Effector CD4-positive, alpha-beta T cell (primary cell): Measurements from ENCODE around the gene TMEM167B.

Experiments
- DNase-seq: peaks from one replicate; pipeline ENCODE4 v3.0.0-alpha.2; 2020

TMEM167B gene

DNA sequence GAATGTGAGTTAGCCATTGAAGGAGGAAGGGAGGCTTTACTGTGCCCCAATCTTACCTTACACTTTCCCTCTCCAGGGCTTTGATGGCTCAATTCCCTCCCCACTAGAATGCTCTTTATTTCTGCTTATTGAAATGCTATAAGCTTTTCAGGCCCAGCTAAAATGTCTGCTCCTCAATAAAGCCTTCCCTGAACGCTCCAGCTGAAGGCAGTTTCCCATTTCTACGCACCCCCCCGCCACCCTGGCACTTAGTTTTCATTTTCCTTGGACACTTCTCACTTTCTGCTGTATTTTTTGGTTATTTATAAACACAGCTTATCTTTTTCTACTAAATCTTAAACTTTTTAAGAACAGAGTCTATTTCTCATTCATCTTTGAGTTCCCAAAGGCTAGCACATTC, 7.1 kb upstream of the TMEM167B start:
- no peak for DNase-seq

DNA sequence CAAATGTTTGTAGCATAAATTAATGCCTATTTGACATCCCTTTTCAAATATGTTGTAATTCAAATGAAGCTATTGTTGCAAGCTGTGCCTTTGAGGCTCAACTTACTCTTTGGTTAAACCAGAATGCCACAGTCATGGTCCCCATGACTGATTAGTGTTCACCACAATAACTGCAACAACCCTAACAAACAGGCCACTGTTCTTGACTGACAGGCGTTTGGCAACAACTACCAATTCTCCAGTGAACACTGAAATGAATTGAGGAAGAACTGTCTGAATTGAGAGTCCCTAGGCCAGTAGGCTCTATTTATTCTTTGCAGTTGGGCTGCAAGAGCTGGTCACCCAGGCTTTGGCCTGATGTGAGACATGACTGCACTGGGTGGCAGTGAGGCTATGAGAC, 6.6 kb upstream of the TMEM167B start:
- DNase-seq, result no peak

DNA sequence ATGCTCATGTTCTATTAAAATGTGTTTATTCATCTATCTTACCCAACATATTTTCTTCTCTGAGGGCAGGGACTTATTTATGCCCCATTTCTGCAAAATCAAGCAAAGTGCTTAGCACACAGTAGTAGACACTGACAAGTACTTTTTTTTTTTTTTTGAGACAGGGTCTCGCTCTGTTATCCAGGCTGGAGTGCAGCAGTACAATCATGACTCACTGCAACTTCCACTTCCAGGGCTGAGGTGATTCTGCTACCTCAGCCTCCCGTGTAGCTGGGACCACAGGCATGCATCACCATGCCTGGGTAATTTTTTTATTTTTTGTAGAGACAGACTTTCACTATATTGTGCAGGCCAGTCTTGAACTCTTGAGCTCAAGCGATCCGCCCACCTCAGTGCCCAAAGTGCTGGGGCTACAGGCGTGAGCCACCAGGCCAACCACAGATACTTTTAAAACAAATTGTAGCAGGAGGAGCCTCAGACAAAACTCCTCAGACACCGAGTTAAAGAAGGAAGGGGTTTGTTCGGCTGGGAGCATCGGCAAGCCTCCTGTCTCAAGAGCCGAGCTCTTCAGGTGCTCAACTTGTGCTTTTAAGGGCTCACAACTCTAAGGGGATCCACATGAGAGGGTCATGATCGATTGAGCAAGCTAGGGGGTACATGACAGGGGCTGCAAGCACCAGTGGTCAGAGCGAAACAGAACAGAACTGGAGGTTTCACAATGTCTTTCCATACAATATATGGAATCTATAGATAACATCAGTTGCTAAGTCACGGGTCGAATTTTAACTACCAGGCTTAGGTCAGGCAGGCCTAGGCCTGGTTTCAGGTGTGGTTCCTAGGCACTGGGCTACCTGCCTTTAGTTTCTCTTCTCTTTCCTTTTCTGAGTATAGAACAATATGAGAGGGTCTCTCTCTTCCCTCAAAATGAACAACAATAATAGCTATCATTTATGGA, 5.7 kb upstream of the TMEM167B start:
- no peak for DNase-seq

DNA sequence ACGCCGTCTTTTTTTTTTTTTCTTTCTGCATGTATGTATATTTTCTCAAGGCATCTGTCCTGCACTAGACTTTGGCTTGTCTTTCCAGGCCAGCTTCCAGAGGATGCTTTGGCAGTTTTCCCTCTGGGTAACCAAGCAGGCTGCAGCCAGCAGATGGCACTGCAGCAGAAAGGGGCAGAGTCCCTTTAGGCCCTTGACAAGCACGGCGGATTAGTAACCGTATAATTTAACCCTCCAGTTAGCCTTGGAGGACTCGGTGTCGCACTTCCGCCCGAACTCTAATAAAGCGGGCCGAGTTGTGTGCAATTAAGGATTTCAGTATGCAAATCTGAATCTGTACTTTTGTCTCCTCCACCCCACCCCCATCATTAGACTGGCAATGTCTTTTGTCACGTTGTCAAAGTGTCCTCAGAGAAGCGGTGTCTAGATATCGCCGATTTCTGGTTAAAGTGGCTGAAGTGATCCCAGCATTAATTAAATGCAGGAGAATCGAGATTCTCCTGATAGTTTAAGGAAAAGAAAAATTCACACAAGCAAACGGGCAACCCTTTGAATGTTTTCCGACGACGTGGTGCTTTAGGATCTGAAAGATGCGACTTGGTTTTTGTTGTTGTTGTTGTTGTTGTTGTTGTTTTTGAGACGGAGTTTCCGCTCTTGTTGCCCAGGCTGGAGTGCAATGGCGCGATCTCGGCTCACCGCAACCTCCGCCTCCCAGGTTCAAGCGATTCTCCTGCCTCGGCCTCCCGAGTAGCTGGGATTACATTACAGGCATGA, 1.1 kb upstream of the TMEM167B start:
- DNase-seq, result no peak

DNA sequence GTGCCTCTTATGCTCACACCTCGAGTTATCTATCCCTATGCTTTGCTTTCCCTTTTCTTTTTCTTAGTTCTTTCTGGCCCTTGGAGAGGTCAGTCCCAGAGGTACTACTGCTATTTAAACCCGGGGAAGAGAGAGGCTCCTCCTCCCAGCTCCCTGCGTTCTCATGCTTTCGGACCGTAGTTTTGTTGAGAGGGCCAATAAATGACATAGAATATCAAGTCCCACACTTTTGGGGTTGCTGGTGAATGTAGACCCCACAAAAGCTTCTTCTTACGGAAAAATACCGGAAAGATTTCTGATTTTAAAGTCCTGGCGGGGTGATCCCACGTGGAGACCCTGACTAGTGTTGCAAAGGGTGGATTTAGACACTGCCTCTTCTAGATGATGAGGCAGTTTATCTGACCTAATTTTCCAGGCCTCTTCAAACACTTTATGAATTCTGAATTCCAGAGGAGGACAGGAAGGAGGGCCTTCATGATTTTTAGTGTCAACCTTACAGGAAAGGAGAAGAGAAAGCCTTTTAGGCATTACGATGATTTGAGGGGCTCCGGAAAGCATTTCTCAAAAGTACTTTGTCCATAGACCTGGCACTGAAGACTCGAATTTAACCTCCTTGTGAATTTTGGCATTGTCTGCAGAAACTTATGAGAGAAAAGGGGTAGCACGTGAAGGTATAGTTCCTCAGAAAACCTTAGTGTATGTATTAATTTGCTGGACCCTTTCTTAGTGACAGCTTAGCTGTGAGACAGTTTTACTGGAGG, 694 bp downstream of the TMEM167B start:
- no peak for DNase-seq

DNA sequence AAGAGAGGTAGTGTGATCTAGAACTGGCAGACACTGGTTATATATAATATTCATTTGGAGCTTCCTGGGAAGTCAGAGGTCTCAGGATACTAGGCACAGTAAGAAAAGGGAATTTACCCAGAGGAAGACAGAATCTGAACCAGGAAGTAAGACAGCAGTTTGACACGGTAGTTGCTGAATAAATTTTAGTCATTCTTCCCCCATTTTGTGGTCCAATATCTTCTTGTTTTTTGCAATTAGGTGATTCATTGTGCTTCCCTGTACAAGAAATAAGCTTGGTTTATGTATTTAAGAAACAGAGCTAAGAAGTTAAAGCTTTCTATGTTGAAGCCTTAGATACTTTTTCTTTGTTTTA, 1.3 kb downstream of the TMEM167B start:
- DNase-seq, result no peak

DNA sequence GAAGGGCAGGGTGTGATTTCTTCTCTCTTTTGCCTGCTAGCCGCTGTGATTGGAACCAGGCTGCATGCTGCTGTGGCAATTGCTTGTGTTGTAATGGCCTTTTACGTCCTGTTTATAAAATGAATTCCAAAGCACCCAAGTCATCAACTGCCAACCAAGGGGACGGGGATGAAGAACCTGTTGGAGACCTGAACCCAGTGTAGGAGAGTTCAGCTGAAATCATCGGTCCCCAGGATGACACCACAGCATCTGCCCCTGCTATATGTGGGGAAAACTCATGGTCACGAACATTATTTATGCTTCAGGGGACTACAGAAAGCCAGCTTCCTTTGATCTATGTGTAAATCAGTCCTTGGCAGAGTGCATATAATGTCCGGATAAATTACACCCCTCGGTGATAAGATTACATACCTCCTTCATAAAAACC, 3.8 kb downstream of the TMEM167B start:
- DNase-seq, result no peak

DNA sequence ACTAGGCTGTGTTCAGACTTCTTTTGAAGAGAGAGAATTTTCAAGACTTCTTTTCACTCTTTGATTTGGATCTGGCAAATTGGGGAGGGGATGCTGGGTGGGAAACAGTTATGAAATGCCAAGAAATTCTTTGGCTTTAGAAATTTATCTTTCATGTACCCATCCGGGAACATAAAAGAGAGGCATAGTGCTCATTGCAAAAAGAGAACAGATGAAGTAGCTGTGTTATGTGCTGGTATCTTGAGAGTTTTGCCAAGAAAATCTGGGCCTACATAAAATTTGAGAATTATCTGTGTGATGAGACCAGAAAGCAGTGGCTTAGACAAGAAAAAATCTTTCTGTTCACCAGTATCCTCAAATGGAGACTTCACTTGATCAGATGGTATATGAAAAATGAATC, 4.3 kb downstream of the TMEM167B start:
- DNase-seq, result no peak

DNA sequence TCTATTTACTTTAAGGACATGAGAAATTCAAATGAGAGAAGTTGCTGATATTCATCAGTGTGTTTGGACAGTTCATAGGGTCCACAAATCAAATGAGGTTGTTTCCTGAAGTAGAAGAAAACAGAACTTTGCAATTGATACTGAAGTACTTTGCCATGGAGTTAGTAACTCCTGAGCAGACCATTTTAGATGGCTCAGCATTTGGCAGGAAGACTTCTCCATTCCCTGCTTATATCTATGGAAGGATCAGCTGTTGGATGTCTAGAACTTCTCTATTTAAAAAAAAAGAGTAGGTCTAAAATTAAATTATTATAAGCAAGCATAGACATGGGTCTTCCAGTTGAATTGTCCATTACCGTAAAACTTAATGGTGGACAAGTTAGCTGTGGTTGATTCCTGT, 5.1 kb downstream of the TMEM167B start:
- no peak for DNase-seq

DNA sequence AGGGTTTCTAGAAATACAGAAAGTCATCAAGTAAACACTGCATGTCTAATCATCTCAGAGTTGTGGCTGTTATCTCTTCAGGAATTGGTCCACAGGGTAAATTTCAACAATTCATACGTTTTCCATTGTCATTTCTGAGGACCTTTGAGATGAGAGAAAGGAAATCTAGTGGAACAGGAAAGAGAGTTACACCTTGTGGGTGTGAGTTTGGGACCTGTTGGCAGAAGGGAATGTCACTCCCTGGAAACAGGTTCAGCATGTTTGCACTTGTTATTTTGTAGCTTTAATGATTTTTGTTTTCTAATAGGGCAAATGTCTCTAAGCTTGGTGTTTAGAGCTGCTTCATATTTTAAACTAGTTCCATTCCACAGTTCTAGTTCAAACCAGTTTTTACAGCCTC, 5.6 kb downstream of the TMEM167B start:
- DNase-seq, result no peak

DNA sequence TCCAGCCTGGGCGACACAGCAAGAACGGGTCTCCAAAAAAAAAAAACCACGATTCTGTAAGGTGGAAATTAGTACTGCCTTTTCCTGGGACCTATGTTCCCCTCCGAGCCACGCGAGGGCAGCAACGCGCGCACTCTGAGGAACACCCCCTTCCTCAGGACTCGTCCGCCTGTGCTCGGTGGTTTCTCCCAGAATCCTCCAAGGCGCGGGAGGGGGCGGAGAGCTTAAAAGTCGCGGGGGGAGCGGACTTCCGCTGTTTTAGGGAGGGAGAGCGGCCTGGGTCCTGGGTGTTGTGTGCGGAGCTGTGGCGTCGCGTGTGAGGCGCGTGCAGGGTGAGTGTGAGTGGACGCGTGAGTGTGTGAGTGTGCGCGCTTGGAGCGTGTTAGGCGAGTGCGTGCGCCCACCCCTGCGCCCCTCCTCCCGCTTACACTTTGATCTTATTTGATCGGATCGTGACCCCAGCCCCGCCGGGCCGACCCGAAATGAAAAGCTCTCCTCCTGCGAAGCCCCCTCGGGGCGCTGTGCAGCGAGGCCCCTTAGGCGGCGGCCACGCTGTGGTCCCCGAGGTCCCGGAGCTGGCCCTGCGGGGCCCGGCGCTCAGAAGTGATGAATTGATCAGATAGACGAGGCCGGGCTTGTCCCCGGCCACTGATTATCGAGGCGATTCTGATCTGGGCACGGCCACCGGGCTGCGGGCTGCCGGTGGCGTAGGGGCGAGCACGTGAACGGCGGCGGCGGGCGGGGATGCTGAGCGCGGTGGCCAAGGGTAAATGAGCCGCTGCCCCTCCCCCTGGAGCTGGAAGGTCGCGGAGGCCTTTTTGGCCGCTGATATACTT, 9.6 kb downstream of the TMEM167B start:
- peak; percentile 96 for DNase-seq

DNA sequence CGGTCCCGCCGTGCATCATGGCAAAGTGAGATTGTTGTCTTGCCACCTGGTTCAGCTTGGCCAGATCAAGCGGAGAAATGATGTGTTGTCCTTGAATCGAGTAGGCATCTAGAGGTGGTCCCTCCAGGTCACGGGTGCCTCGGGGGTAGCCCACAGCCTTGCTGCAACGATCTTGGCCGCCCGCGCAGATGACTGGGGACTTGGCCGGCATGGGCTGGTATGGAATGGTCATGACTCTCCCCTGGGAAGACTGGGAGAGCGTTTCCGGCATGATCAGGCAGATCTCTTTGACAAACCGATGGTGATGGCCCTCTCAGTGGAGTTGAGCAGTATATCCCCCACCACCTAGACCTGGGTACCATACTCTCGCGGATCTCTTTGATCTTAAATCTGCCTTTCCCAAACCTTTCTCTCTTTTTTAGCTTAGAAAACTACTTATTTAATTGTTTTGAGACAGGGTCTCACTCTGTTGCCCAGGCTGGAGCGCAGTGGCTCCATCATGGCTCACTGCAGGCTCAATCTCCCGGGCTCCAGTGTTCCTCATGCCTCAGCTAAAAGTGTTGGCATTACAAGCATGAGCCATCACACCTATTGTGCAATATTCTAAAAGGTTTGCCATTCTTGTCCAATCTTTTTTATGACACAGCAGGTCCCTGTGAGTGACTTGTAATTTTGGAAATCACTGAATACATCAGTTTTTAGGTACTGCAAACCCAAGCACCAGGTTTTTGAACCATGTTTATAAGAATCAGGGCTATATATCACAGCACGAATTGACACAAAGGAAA, 14.0 kb downstream of the TMEM167B start:
- no peak for DNase-seq

DNA sequence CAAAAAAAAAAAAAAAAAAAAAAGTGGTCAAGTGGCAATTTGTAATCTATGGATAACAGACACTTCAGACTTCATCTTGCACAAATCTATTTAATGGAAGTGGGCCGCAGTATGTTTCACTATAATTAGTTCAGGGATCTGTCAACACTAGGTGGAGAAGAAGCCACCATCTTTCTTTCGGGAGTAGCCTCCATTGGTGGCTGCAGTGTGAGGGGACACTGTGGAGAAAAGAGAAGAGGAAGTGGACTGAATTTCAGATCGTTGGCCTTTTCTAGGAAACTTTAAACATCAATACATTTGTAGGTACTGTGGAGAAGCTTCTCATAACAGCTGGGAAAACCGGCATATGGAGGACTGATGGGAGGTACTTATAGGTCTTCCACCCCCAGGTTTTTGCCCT, 15.3 kb downstream of the TMEM167B start:
- no peak for DNase-seq

DNA sequence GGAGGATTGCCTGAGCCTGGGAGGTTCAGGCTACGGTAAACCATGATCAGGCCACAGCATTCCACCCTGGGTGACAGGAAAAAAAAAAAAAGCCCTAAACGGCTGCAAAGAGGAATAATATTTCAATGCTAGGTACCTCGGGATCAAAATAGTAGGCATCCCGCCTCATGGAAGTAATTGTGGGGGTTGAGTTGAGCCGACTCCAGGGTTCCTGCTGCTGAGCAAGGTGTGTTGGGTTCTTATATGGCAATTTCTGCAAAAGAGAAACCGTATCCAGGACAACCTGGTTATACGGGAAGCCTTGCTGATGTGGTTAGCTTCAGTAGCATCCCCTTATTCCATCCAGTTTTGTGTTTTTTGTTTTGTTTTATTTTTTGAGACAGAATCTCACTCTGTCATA, 17.2 kb downstream of the TMEM167B start:
- no peak for DNase-seq

DNA sequence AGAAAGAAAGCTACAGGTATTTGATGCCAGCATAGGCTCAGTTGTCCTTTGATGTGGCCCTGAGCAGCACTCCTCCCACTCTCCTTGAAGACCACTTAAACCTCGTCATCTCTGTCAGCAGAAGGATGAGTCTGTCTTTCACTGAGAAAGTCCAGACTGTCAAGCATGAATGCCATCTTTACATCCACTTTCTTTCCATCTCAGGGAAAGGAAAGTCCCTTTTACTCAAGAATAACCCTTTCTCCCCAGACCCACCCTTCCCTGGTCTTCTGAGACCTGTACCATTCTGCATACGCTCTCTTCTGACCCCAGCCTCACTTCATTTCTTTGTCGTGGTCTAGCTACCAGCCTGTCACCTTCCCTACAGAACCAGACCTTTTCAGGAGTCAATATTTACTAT, 19.3 kb downstream of the TMEM167B start:
- DNase-seq, result no peak

DNA sequence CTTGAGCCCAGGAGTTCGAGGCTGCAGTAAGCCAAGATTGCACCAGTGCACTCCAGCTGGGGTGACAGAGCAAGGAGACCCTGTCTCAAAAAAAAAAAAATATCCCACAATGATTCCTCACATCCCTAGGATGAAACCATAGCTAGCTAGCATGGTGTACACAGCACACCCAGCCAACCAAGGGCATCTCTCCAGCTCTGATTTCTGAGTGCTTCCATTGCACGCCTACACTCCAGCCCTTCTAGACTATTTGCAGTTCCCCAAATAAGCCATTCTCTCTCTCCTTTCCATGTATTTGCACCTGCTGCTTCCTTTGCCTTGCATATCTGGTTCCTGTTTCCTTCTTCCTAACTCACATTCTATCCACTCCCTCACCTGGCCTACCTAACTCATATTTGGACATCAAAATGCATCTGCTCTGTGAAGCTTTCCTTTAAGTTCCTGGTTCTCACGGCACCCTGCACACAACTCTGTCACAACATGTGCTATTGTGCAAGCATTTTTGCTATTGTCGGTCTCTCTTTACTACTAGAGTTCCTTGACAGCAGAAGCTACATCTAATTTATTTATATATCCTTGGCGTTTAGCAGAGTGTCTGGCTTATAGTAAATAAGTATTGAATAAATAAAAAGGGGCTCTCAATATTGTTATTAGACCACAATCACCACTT, 21.0 kb downstream of the TMEM167B start:
- no peak for DNase-seq

DNA sequence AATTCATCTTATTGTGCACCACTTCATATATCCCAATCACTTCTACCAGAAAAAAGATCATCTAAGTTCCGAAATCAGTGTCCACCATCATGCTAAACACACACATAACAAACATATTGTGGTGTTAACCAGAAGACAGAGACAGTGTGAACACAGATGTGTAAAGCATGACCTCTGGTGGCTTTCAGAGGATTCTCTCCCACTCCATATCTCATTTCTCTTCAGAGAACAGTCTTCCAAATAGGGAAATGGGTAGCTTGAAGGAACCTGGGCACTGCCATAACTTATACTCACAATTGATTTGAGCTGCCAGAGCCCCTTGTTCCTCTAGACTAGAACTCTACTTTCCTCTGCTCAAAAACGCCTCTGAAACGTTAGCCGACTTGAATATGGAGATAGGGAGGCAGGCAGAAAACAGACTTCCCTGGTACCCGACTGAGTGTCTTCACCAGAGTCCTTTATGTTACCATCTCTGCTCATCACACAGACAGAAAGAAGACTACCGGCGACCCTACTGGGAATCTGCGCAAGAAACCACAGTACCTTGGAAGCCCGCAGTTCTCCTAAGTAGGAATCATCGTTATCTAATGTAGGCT, 21.6 kb downstream of the TMEM167B start:
- DNase-seq, result no peak

DNA sequence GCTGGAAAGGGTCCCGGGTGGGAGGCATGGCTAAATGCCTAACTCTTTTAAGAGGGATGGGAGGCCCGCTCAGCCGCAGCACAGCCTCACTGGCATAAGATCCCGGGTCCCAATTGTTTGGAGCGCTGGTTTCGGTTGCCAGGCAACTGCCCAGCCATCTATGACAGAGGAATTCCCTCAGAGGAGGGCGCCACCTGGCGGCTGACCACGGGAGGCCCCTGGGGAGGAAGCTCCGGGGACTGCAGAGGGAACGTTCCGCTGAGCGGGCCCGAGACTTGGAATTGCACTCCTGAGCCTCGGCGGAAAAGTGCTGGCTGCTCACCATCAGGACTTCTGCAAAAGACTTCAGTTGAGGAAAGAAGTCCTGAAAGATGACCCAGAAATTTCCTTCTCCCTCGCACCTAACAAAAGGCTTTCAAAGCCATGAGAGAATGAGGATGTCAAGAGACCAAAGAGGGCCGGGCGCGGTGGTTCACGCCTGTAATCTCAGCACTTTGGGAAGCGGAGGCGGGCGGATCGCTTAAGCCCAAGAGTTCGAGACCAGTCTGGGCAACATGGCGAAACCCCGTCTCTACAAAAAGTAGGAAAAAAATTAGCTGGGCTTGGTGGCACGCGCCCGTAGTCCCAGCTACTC, 22.2 kb downstream of the TMEM167B start:
- peak; percentile 86 for DNase-seq

DNA sequence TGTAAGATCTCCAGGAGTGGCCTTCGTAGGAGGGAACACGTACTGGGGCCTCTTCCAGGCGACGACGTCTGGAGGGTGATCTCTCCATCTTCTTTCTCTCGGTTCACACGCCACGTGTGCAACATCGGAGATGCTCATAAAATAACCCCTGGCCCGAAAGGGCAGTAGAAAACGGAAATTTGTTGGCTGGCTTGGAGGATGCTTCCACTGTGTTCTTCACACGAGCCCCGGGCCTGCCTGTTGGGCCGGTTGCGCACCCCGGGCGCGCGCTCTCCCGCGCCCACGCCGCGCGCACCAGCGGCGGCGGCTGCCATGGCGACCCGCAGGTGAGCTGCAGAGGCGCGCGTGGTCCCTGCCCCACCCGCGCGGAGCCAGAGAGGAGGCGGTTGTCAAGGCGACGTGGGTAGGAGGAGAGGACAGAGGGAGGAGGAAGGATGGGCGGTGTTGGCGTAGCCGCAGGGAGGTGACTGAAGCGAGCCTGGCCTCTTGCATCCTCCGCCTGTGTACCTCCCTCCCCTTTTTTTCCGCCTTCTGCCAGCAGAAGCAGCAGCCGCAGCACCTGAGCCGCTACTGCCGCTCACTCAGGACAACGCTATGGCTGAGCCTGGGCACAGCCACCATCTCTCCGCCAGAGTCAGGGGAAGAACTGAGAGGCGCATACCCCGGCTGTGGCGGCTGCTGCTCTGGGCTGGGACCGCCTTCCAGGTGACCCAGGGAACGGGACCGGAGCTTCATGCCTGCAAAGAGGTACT, 23.2 kb downstream of the TMEM167B start, which contains the start of gene ELAPOR1:
TSS of gene ELAPOR1 (plus strand) at position 526 of the 752 bp plus-strand sequence. CDS start at position 595, 69 bp downstream.
- peak; percentile 88 for DNase-seq
